Stimulated activated CD8-positive, alpha-beta memory T cell treated with anti-CD3 and anti-CD28 coated beads, Interleukin-7, amount 100 ng/mL, for 4 hours (primary cell): ENCODE measurements around the gene TRAK1.

Experiments used
- DNase-seq, 2 donors: peaks; one replicate each; pipeline ENCODE4 v3.0.0-alpha.2; 2020; ENCODE audit warnings: low read depth in 2 of 2

The TRAK1 gene

GRCh38 chr3:42157540-42158538, 66.7 kb downstream of the TRAK1 start:
- DNase-seq = no peak

- no peak for DNase-seq
Observed at GRCh38 chr3:42159147-42159546, 68.0 kb downstream of the TRAK1 start.

- peak in 1 of 2 donors; percentile 17 for DNase-seq
Observed at GRCh38 chr3:42159706-42160472, 68.7 kb downstream of the TRAK1 start.

GRCh38 chr3:42161050-42161935, 70.1 kb downstream of the TRAK1 start:
- no peak for DNase-seq

- DNase-seq = no peak
Observed at GRCh38 chr3:42162462-42162861, 71.3 kb downstream of the TRAK1 start.

- no peak for DNase-seq
Observed at GRCh38 chr3:42163622-42164244, 72.6 kb downstream of the TRAK1 start.

- no peak for DNase-seq
Observed at GRCh38 chr3:42164656-42165055, 73.5 kb downstream of the TRAK1 start.

- DNase-seq = no peak
Observed at GRCh38 chr3:42165211-42165610, 74.1 kb downstream of the TRAK1 start.

GRCh38 chr3:42166214-42166613, 75.1 kb downstream of the TRAK1 start:
- DNase-seq = no peak

GRCh38 chr3:42166662-42167300, 75.6 kb downstream of the TRAK1 start:
- no peak for DNase-seq

- no peak for DNase-seq
Observed at GRCh38 chr3:42169579-42170120, 78.5 kb downstream of the TRAK1 start.

- DNase-seq = no peak
Observed at GRCh38 chr3:42172047-42172654, 81.0 kb downstream of the TRAK1 start.

- DNase-seq = no peak
Observed at GRCh38 chr3:42173307-42173706, 82.2 kb downstream of the TRAK1 start.

- DNase-seq = no peak
Observed at GRCh38 chr3:42174679-42175385, 83.7 kb downstream of the TRAK1 start.

GRCh38 chr3:42175386-42176240, 84.5 kb downstream of the TRAK1 start:
- no peak for DNase-seq

GRCh38 chr3:42176242-42177034, 85.3 kb downstream of the TRAK1 start:
- DNase-seq = no peak

GRCh38 chr3:42177068-42177800, 86.1 kb downstream of the TRAK1 start:
- no peak for DNase-seq
